ENCODE results near the gene ATG2A. TPM values are rescaled to one million over a fixed set of nuclear protein-coding genes. Genes with fewer than 3 reads are reported as not detected.

The ATG2A gene
- total and polyA plus RNA-seq, 9 of the 15 experiments (the other 6 are each of a cell fraction or from before 2014, with no cell fraction given) = 0.25 to 45.9 (median 5.2) TPM

DNA sequence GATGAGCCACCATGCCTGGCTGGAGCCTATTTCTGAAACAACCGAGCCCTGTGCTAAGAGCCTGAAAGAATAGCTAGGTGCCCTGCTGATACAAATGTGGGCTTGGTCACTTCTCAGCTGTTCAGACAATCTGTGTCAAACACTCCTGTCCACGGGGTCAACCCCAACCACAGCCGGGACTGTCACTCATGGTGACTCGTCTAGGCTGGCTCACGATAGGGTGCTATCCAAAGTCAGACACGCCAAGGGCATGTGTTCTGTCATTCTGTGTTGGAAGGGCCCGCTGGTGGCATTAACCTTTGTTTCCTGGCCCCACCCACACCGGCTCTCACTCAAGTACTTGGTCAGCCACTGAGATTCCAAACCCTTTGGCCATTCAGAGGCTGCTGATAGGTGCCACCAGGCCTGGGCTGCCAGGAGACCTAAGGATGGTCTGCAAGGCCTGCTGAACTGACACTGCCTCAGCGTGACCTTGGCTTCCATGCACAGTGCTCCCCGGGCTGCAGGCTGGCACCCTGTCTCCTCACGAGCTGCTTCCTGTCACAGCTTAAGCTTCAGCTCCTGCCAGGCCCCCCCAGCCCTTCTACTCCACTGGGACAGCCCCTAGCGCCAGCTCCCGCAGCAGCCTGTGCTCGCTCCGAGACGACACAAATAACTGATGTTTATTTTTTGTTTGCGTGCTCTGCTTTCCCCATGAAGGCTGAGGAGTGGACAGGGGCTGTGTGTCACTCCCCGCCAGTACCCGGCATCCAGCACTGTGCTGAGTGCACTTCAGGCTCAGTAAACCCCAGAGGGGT, 58.3 kb downstream of the ATG2A start:
- Histone ChIP-seq H3K4me2 (ENCODE audit: insufficient read depth, low read length) (no peak overlapping the region), H3K9me3 (replicated peaks; ENCODE audit: control insufficient read depth, insufficient read depth, low read depth, low read length) (no peaks in the 10 kb centered on the region), H4K20me1 (replicated peaks; ENCODE audit: control insufficient read depth, insufficient read depth, low read length) (no peaks in the 10 kb centered on the region), H3K9me1 (ENCODE audit: control insufficient read depth, insufficient read depth, low read length) (no peaks in the 10 kb centered on the region), H2AFZ (ENCODE audit: low read depth, low read length) (no peak overlapping the region), H3K36me3 (ENCODE audit: control insufficient read depth, insufficient read depth, low read length) (peaks cover 60% of the 10 kb centered on the region; the same call in 2 of the 3 replicates), H3K4me1 (replicated peaks in 1 of 2; ENCODE audit: control insufficient read depth in 2 of 2, insufficient read depth in 2 of 2, low read length in 2 of 2) (peaks cover 22 to 56% of the 10 kb centered on the region in 2 experiments), H3K27ac (ENCODE audit: extremely low read depth, low read depth, low read length) (no peak overlapping the region), H3K9ac (ENCODE audit: insufficient read depth in 1 of 2, low read depth in 2 of 2, low read length in 2 of 2) (no peak overlapping the region), H3K79me2 (ENCODE audit: control insufficient read depth, insufficient read depth, low read length) (peaks cover 28% of the 10 kb centered on the region), H3K4me3 (no peak overlapping the region), H3K27me3 (ENCODE audit: control insufficient read depth in 2 of 2, insufficient read depth in 2 of 2, low read length in 2 of 2) (no peaks in the 10 kb centered on the region)
- peak; percentile 44 for FAIRE-seq
- TF ChIP-seq, protein P1, sequence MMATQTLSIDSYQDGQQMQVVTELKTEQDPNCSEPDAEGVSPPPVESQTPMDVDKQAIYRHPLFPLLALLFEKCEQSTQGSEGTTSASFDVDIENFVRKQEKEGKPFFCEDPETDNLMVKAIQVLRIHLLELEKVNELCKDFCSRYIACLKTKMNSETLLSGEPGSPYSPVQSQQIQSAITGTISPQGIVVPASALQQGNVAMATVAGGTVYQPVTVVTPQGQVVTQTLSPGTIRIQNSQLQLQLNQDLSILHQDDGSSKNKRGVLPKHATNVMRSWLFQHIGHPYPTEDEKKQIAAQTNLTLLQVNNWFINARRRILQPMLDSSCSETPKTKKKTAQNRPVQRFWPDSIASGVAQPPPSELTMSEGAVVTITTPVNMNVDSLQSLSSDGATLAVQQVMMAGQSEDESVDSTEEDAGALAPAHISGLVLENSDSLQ (IDR thresholded peaks at IDR 0.05) = peak; percentile 33; the same call in 1 of the 2 replicates
- TF ChIP-seq KDM1A (IDR thresholded peaks at IDR 0.05) = 0 out of 4 replicates have a peak, but pooled peaks of 1 of the 2 experiments have one; percentile 15
- TF ChIP-seq, protein P2, sequence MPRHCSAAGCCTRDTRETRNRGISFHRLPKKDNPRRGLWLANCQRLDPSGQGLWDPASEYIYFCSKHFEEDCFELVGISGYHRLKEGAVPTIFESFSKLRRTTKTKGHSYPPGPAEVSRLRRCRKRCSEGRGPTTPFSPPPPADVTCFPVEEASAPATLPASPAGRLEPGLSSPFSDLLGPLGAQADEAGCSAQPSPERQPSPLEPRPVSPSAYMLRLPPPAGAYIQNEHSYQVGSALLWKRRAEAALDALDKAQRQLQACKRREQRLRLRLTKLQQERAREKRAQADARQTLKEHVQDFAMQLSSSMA (CRISPR knock-in tag; IDR thresholded peaks at IDR 0.05) = no peak
- TF ChIP-seq CBFA2T3 (IDR thresholded peaks at IDR 0.05) = 0 out of 2 replicates have a peak, but pooled peaks have one; percentile 12
- TF ChIP-seq, protein P3, sequence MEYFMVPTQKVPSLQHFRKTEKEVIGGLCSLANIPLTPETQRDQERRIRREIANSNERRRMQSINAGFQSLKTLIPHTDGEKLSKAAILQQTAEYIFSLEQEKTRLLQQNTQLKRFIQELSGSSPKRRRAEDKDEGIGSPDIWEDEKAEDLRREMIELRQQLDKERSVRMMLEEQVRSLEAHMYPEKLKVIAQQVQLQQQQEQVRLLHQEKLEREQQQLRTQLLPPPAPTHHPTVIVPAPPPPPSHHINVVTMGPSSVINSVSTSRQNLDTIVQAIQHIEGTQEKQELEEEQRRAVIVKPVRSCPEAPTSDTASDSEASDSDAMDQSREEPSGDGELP (CRISPR knock-in tag; IDR thresholded peaks at IDR 0.05; ENCODE audit: borderline replicate concordance) = peak; percentile 71; the same call in 1 of the 2 replicates
- in situ Hi-C loops (cut with MboI) (no loop called here), intact Hi-C loops (cut with micrococcal nuclease) (no loop called here)
- CTCF ChIA-PET (ENCODE audit: low intra/inter-chr PET ratio) = no interaction called here
- WGBS (ENCODE audit: insufficient coverage, low coverage, missing lambda C conversion rate) = 76% methylated on average over 17 of the region's 19 CpGs
- no peak for ATAC-seq
- POLR2A ChIA-PET = interaction anchor here (0.5 to 2.6 kb wide), 7 partner anchors 11 to 231 kb away, joined by 3 to 8 read pairs (median 4); no protein-coding TSS in a partner anchor
- no peak for DNase-seq (ENCODE audit: extremely low read depth in 1 of 4, low spot score in 3 of 4)
- BruUV-seq (replicated peaks) = no TSS peak

All from K562 (cell line).